ENCODE measurements around the gene GPR55.
"Not testable (repeated sequence)": the region's sequence is repeated elsewhere in the genome, so short reads cannot be mapped to it uniquely, and the experiment has no call there.

GPR55 gene

GRCh38 chr2:230924470-230925341 lies at the start of gene GPR55:
Gene GPR55, minus strand, starts transcription at chr2:230925242. Its CDS starts 14,280 bp downstream, at chr2:230910962.
- no peak for DNase-seq (ENCODE audit: low read depth)

DNA sequence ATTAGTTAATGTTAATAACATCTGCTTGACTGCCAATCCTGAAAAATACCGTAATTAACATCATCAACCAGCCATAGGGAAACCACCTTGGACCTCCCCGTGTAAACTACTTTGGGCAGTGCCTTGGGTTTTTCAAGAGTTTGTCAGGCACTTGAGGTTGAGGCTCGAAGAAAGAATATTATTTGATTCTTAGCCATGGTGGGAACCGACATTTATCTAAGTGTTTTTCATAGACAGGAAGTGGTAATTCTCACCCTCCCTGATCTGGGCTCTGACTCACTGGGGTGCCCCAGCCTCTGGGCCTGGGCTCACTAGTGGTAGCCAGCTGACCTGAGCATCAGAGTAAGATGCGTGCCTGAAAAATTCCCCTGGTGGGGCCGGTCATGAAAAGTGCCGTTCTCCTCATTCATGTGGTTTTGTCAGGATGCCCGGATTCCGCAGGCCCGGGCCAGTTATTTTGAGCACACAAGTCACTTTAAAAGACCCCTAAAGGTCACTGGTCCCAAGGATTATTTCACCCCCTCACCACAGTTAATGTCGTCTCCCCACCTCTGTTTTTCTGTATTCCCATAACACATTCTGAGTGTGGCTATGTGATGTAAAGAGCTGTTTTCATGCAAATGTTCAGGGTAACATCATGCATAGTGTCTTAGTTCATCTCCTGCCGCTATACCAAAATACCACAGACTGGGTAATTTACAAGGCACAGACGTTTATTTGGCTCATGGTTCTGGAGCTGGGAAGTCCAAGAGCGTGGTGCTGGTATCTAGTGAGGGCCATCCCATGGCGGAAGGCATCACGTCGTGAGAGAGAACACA lies 49.3 kb upstream of the GPR55 start:
- no peak for DNase-seq (ENCODE audit: low read depth)

- DNase-seq (ENCODE audit: low read depth), result no peak
These were observed 47.0 kb upstream of the GPR55 start for GRCh38 chr2:230972046-230972445.

DNA sequence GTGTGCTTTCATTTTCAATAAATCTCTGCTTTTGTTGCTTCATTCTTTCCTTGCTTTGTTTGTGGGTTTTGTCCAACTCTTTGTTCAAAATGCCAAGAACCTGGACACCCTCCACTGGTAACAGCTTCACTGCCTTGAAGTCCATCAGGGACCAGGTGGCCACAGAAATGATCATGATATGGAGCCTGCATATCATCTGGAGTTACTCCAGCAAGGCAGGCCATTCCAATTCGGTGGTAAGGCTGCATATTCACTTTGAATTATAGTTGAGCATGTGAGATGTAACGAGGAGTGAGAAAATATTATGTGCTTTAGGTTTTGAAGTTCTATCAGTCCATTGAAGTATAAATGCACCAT lies 44.6 kb upstream of the GPR55 start:
- no peak for DNase-seq (ENCODE audit: low read depth)

GRCh38 chr2:230968921-230969658 lies 44.0 kb upstream of the GPR55 start:
- DNase-seq (ENCODE audit: low read depth), result no peak

DNA sequence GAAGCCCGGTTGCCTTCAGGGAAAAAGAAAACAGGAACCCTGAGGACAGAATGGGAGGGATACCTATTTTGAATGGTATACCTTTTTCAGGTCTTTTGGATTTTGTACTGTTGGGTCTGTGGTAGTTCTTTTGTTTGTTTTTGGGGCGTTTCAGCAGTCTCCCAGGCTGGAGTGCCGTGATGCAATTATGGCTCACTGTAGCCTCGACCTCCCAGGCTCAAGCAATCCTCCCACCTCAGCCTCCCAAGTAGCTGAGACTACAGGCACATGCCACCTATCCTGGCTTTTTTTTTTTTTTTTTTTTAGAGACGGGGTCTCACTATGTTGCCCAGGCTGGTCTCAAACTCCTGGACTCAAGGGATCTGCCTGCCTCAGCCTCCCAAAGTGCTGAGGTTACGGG lies 43.3 kb upstream of the GPR55 start:
- not testable (repeated sequence) for DNase-seq (ENCODE audit: low read depth)

GRCh38 chr2:230967113-230967512 lies 42.1 kb upstream of the GPR55 start:
- DNase-seq (ENCODE audit: low read depth), result no peak

DNA sequence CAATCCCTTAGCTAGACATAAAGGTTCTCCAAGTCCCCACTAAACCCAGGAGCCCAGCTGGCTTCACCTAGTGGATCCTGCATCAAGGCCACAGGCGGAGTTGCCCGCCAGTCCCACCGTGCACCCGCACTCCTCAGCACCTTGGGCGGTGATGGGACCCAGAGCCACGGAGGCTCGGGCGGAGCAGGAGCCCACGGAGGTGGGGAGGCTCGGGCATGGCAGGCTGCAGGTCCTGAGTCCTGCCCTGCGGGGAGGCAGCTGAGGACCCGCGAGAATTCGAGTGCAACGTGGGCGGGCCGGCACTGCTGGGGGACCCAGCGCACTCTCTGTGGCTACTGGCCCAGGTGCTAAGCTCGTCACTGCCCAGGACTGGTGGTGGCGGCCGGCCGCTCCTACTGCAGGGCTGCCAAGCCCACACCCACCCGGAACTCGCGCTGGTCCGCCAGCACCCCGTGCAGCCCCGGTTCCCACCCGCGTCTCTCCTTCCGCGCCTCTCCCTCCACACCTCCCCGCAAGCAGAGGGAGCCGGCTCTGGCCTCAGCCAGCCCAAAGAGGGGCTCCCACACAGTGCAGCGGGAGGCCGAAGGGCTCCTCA lies 39.2 kb upstream of the GPR55 start:
- DNase-seq (ENCODE audit: low read depth), result no peak

DNA sequence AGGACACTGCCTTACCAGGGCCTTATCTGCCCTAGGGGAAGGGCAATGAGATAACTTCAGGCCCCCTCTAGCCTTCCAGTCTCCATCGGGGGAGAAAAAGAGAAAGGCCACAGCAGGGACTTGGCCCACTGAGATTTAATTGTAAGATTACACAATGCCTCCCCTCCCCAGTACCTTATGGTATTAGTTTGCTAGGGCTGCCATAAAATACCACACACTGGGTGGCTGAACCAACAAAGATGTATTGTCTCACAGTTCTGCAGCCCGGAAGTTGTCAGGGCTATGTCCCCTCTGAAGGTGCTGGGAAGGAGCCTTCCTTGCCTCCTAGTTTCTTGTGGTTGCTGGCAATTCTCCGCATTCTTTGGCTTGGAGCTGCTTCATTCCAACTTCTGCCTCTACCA lies 36.0 kb upstream of the GPR55 start:
- DNase-seq (ENCODE audit: low read depth), result no peak

DNA sequence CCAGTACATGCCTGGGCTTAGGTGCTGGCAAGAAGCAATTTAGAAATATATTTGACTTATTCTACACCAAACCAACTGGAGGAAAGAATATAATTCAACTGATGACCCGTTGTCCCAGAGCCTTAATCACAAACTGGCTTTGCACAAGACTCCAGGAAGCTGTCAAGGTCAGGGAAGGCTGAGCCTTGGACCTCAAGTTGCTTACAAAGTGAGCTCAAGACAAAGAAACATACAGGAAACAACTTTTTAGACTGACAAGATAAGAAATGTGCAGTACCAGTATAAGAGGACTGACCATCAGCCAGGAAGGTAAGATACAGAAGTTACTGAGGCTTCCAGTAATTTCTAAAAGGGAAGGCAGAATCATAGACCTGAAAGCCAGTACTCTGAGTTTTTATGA lies 35.0 kb upstream of the GPR55 start:
- no peak for DNase-seq (ENCODE audit: low read depth)

- no peak for DNase-seq (ENCODE audit: low read depth)
These were observed 34.0 kb upstream of the GPR55 start for GRCh38 chr2:230958820-230959756.

GRCh38 chr2:230957756-230958391 lies 32.8 kb upstream of the GPR55 start:
- DNase-seq (ENCODE audit: low read depth), result no peak

- peak; percentile 35 for DNase-seq (ENCODE audit: low read depth)
These were observed 32.0 kb upstream of the GPR55 start for GRCh38 chr2:230956827-230957755.

GRCh38 chr2:230955163-230955737 lies 30.2 kb upstream of the GPR55 start:
- DNase-seq (ENCODE audit: low read depth), result no peak

GRCh38 chr2:230954746-230955145 lies 29.7 kb upstream of the GPR55 start:
- DNase-seq (ENCODE audit: low read depth), result no peak

- no peak for DNase-seq (ENCODE audit: low read depth)
These were observed 28.8 kb upstream of the GPR55 start for GRCh38 chr2:230953845-230954244.

DNA sequence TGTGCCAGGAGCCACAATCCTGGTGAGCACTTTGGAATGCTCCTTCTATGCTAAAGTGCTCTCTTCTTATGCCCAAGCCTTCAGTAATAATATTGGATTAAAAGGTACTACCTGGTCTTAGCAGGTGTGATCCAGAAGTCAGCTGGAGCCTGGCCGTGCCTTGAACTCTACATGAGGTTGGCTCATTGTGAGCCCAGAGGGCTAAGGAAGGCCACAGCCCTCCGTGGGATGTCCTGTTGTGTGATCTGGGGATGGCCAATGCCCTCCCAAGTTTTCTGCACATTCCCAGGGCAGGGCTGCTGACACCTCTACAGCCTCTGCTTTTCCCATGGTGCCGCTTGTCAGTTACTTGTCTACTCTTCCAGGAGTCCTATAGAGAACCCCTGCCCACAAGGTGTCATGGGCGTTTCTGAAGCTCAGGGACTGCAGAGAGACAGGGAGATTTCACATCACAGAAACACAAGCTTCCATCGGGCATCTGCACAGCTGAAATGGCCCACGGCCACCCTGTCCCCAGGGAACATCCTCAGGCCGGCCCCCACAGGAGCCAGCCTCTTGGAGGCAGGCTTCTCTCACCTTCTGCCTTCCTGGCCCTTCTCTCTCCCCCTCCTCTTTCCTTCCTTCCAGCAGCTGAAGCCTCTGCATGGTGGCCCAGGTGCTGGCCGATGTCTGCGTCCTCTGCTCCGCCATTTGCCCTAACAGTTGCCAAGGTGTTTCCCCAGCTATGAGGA lies 27.3 kb upstream of the GPR55 start:
- no peak for DNase-seq (ENCODE audit: low read depth)

DNA sequence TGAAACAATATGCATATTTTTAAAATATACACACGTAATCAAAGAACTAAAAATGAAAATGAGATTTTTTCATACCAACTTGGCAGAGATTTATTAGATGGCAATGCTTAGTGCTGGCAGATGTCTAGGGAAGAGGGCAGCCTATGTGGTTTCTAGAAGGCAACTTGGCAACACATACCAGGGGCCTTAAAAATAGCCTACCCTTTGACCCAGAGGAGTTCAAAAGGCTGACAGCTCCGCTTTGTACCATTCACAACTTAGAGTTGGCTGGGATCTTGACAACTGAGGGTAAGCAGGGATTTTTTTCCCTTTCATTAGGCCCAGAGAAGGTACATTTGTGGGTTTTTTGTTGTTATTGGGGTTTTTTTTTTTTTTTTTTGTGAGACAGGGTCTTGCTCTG lies 26.4 kb upstream of the GPR55 start:
- DNase-seq (ENCODE audit: low read depth), result no peak

All from fibroblast of gingiva (primary cell).